Measurements from ENCODE around the gene IGSF9. TPM values are rescaled to one million over a fixed set of nuclear protein-coding genes. Genes with fewer than 3 reads are reported as not detected.
A peak's percentile ranks its signal among the peaks of the same experiment; 100 is the strongest.

IGSF9 gene
- total RNA-seq, 1 experiment from 2014 or later: 21.2 TPM

GRCh38 chr1:159960721-159961381, 15.4 kb upstream of the IGSF9 start:
- Histone ChIP-seq H3K36me3 (ENCODE audit: control insufficient read depth, insufficient read depth, low read length) (no peaks in the 10 kb centered on the region), H3K27me3 (replicated peaks; ENCODE audit: control insufficient read depth, insufficient read depth, low read length) (no peaks in the 10 kb centered on the region), H3K4me3 (ENCODE audit: low read depth, low read length) (no peak overlapping the region), H3K9me3 (no peaks in the 10 kb centered on the region; the same call in 1 of the 2 replicates), H3K4me1 (peaks cover 41% of the 10 kb centered on the region)
- TF ChIP-seq, protein P1, sequence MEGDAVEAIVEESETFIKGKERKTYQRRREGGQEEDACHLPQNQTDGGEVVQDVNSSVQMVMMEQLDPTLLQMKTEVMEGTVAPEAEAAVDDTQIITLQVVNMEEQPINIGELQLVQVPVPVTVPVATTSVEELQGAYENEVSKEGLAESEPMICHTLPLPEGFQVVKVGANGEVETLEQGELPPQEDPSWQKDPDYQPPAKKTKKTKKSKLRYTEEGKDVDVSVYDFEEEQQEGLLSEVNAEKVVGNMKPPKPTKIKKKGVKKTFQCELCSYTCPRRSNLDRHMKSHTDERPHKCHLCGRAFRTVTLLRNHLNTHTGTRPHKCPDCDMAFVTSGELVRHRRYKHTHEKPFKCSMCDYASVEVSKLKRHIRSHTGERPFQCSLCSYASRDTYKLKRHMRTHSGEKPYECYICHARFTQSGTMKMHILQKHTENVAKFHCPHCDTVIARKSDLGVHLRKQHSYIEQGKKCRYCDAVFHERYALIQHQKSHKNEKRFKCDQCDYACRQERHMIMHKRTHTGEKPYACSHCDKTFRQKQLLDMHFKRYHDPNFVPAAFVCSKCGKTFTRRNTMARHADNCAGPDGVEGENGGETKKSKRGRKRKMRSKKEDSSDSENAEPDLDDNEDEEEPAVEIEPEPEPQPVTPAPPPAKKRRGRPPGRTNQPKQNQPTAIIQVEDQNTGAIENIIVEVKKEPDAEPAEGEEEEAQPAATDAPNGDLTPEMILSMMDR (IDR thresholded peaks at IDR 0.05; ENCODE audit: insufficient read depth in 1 of 2, low read depth in 1 of 2, low read length in 1 of 2, severe bottlenecking in 1 of 2, unreplicated experiment in 1 of 2): no peak
- no peak for DNase-seq
- POLR2A ChIA-PET: no interaction called here
- Mint-ChIP-seq H3K4me1 (ENCODE audit: low read depth, unreplicated experiment) (peaks cover 34% of the 10 kb centered on the region), H3K36me3 (ENCODE audit: insufficient read depth, unreplicated experiment) (peaks cover 6% of the 10 kb centered on the region), H3K9me3 (ENCODE audit: unreplicated experiment) (peaks cover 14% of the 10 kb centered on the region), H3K4me3 (ENCODE audit: unreplicated experiment) (no peak overlapping the region), H3K27ac (ENCODE audit: unreplicated experiment) (peak overlapping the region; percentile 50), H3K27me3 (ENCODE audit: insufficient read depth, unreplicated experiment) (no peaks in the 10 kb centered on the region)
- no TSS peak for BruUV-seq (replicated peaks)
- intact Hi-C loops (cut with micrococcal nuclease; ENCODE audit: unreplicated experiment): no loop called here
- CTCF ChIA-PET: no interaction called here

DNA sequence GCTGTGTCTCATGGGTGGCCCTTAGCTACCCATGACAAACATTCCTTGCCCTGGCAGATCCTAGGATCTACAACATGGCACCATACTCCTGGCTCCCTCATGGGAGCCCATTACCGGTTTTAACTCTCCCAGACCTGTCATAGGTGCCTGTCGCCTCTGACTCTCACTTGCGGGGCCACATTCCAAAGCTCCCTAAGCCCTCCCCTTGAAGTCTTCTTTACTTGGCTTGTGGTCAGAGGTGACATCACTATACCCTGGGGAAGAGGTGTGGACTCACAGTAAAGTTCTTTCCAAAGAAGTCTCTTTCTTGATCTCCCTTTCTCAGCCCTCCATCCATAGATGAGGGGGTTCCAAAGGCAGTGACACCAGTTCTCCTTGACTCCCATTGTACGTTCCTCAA, 14.0 kb upstream of the IGSF9 start:
- intact Hi-C loops (cut with micrococcal nuclease; ENCODE audit: unreplicated experiment): loop anchor here (1.0 to 2.0 kb wide), 2 partner anchors 12 to 21 kb away; no protein-coding TSS in a partner anchor
- ChIA-PET POLR2A (no interaction called here), CTCF (interaction anchor here (1.0 to 1.9 kb wide), 2 partner anchors 14 to 48 kb away, joined by 3 to 8 read pairs; partner anchors contain the start of gene IGSF9)
- peak overlapping the region; percentile 27 for H3K4me3 Mint-ChIP-seq (ENCODE audit: unreplicated experiment)
- peak overlapping the region; percentile 93 for H3K27ac Mint-ChIP-seq (ENCODE audit: unreplicated experiment)
- H3K9me3 Mint-ChIP-seq (ENCODE audit: unreplicated experiment): peaks cover 10% of the 10 kb centered on the region
- no peaks in the 10 kb centered on the region for H3K9me3 ChIP-seq
- DNase-seq: peak; percentile 79 to 81
- no TSS peak for BruUV-seq (replicated peaks)
- H3K27me3 ChIP-seq (replicated peaks; ENCODE audit: control insufficient read depth, insufficient read depth, low read length): no peaks in the 10 kb centered on the region
- H3K4me1 ChIP-seq: peaks cover 41% of the 10 kb centered on the region
- H3K36me3 Mint-ChIP-seq (ENCODE audit: insufficient read depth, unreplicated experiment): peaks cover 6% of the 10 kb centered on the region
- TF ChIP-seq, protein P1 (IDR thresholded peaks at IDR 0.05; ENCODE audit: insufficient read depth in 1 of 2, low read depth in 1 of 2, low read length in 1 of 2, severe bottlenecking in 1 of 2, unreplicated experiment in 1 of 2): no peak
- H3K4me3 ChIP-seq (ENCODE audit: low read depth, low read length): no peak overlapping the region
- no peaks in the 10 kb centered on the region for H3K27me3 Mint-ChIP-seq (ENCODE audit: insufficient read depth, unreplicated experiment)
- H3K36me3 ChIP-seq (ENCODE audit: control insufficient read depth, insufficient read depth, low read length): no peaks in the 10 kb centered on the region
- H3K4me1 Mint-ChIP-seq (ENCODE audit: low read depth, unreplicated experiment): peaks cover 36% of the 10 kb centered on the region

DNA sequence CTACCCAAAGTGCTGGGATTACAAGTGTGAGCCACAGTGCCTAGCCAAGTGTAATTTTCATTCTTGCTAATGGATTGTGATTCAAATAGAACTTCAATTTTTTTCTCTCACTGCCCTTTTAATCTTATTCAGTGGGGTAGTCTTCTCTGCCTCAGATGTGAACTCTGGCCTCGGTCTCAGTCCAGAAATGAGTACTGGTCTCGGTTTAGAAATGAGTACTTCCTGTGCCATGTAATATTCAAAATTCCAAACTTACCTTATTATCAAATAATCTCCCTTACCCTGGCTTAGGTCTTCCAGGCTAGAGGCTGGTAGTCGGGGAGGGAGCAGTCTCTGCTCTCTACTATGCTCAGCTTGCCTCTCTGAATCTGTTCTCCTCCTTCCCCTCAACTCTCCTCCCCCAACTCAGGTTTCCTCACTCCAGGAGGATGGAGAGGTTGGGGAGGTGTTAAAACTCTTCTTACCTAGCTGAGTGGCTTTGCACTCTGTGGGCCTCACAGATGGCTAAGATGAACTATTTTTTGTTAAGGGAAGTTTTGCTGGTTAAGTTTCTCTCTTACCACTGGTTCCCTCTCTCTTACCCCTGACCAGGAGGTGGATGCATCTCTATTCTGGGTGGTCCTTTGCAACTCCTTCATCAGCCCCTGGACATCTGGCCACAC, 13.4 kb upstream of the IGSF9 start:
- peak overlapping the region; percentile 27 for H3K4me3 Mint-ChIP-seq (ENCODE audit: unreplicated experiment)
- peaks cover 10% of the 10 kb centered on the region for H3K9me3 Mint-ChIP-seq (ENCODE audit: unreplicated experiment)
- H3K27ac Mint-ChIP-seq (ENCODE audit: unreplicated experiment): peak overlapping the region; percentile 93
- H3K4me1 Mint-ChIP-seq (ENCODE audit: low read depth, unreplicated experiment): peaks cover 42% of the 10 kb centered on the region
- no peak overlapping the region for H3K4me3 ChIP-seq (ENCODE audit: low read depth, low read length)
- no peaks in the 10 kb centered on the region for H3K27me3 Mint-ChIP-seq (ENCODE audit: insufficient read depth, unreplicated experiment)
- H3K4me1 ChIP-seq: peaks cover 41% of the 10 kb centered on the region
- intact Hi-C loops (cut with micrococcal nuclease; ENCODE audit: unreplicated experiment): loop anchor here (1.0 to 2.0 kb wide), 2 partner anchors 12 to 20 kb away; no protein-coding TSS in a partner anchor
- DNase-seq: no peak
- BruUV-seq (replicated peaks): TSS peak; percentile 35
- ChIA-PET CTCF (interaction anchor here (1.0 to 1.9 kb wide), 3 partner anchors 13 to 49 kb away, joined by 3 to 8 read pairs (median 7); partner anchors contain the start of gene IGSF9), POLR2A (no interaction called here)
- TF ChIP-seq, protein P1 (IDR thresholded peaks at IDR 0.05; ENCODE audit: insufficient read depth in 1 of 2, low read depth in 1 of 2, low read length in 1 of 2, severe bottlenecking in 1 of 2, unreplicated experiment in 1 of 2): no peak
- H3K36me3 Mint-ChIP-seq (ENCODE audit: insufficient read depth, unreplicated experiment): peaks cover 6% of the 10 kb centered on the region
- no peaks in the 10 kb centered on the region for H3K36me3 ChIP-seq (ENCODE audit: control insufficient read depth, insufficient read depth, low read length)
- H3K9me3 ChIP-seq: no peaks in the 10 kb centered on the region
- no peaks in the 10 kb centered on the region for H3K27me3 ChIP-seq (replicated peaks; ENCODE audit: control insufficient read depth, insufficient read depth, low read length)

Data from Caco-2 (cell line).